ENCODE measurements around the gene CA7. TPM values are rescaled to one million over a fixed set of nuclear protein-coding genes. Genes with fewer than 3 reads are reported as not detected.
"Not testable (repeated sequence)": the region's sequence is repeated elsewhere in the genome, so short reads cannot be mapped to it uniquely, and the experiment has no call there.

Gene CA7
- total RNA-seq, 6 donors from 2014 or later, result not detected

DNA sequence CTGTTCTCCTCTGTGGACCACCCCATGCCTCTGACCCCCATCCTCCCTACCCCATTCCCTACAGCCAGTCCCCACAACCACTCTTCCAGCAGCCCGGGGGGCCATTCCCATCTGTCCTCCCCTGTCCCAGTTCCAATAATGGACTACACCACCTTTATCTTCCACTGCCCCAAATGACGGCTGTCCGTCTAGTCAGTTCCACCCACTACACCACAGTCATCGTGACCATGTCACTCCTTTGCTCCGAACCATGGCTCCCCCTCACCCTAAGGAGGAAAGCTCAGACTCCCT is 51.4 kb downstream of the CA7 start:
- H3K4me3 ChIP-seq, result no peak overlapping the region
- no peak for TF ChIP-seq EP300 (IDR thresholded peaks at IDR 0.05)
- TF ChIP-seq, protein P1, sequence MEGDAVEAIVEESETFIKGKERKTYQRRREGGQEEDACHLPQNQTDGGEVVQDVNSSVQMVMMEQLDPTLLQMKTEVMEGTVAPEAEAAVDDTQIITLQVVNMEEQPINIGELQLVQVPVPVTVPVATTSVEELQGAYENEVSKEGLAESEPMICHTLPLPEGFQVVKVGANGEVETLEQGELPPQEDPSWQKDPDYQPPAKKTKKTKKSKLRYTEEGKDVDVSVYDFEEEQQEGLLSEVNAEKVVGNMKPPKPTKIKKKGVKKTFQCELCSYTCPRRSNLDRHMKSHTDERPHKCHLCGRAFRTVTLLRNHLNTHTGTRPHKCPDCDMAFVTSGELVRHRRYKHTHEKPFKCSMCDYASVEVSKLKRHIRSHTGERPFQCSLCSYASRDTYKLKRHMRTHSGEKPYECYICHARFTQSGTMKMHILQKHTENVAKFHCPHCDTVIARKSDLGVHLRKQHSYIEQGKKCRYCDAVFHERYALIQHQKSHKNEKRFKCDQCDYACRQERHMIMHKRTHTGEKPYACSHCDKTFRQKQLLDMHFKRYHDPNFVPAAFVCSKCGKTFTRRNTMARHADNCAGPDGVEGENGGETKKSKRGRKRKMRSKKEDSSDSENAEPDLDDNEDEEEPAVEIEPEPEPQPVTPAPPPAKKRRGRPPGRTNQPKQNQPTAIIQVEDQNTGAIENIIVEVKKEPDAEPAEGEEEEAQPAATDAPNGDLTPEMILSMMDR (IDR thresholded peaks at IDR 0.05), result no peak
- no peak for TF ChIP-seq POLR2AphosphoS5 (IDR thresholded peaks at IDR 0.05)
- TF ChIP-seq POLR2A (IDR thresholded peaks at IDR 0.05), result no peak
- peaks cover 0 to 3% (median 0%) of the 10 kb centered on the region in 4 donors for H3K36me3 ChIP-seq
- no peaks in the 10 kb centered on the region for H3K9me3 ChIP-seq
- no peak for ATAC-seq (ENCODE audit: low FRiP score in 2 of 2)
- peaks cover 16 to 26% (median 19%) of the 10 kb centered on the region in 4 donors for H3K4me1 ChIP-seq
- 87 to 96% methylated on average over 5 of the region's 5 CpGs for WGBS, 2 donors
- H3K27me3 ChIP-seq, result no peaks in the 10 kb centered on the region
- H3K27ac ChIP-seq, result no peak overlapping the region
- DNase-seq, result no peak

DNA sequence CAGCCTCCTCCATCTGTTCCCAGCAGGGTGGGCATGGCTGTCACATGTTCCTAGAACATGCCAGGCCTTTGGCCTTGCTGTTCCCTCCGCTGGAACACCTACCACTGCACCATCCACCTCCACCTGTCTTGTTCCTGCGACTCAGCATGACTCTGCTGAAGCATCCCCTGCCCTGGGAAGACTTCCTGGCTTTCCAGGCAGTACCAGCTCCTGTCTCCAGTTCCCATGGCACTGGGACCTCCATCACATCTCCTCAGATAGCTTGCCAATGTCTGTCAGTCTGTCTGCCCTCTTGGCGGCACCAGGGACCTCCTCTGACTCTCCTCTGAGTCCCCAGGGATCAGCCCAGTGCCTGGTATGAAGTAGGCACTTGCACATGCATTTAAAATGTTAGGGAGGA is 51.8 kb downstream of the CA7 start:
- Histone ChIP-seq H3K27me3 (no peaks in the 10 kb centered on the region), H3K27ac (no peak overlapping the region), H3K36me3 (peaks cover 0 to 3% (median 0%) of the 10 kb centered on the region in 4 donors), H3K4me3 (no peak overlapping the region), H3K4me1 (peaks cover 19 to 29% (median 23%) of the 10 kb centered on the region in 4 donors), H3K9me3 (no peaks in the 10 kb centered on the region)
- no peak for DNase-seq
- TF ChIP-seq POLR2AphosphoS5 (IDR thresholded peaks at IDR 0.05) (no peak), POLR2A (IDR thresholded peaks at IDR 0.05) (no peak), EP300 (IDR thresholded peaks at IDR 0.05) (no peak)
- TF ChIP-seq, protein P1 (IDR thresholded peaks at IDR 0.05), result no peak
- ATAC-seq (ENCODE audit: low FRiP score in 2 of 2), result no peak
- 95 to 100% methylated on average over 3 of the region's 3 CpGs for WGBS, 2 donors

DNA sequence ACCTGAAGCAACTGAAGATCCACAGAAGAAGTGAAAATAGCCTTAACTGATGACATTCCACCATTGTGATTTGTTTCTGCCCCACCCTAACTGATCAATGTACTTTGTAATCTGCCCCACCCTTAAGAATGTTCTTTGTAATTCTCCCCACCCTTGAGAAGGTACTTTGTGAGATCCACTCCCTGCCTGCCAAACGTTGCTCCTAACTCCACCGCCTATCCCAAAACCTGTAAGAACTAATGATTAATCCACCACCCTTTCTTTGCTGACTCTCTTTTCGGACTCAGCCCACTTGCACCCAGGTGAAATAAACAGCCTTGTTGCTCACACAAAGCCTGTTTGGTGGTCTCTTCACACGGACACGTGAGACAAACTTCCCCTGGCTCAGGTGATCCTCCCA is 52.5 kb downstream of the CA7 start:
- H3K4me3 ChIP-seq; DNase-seq; H3K27ac ChIP-seq; H3K36me3 ChIP-seq; H3K27me3 ChIP-seq; H3K9me3 ChIP-seq; ATAC-seq (ENCODE audit: low FRiP score in 2 of 2): not testable (repeated sequence)
- WGBS, 2 donors, result 79 to 81% methylated on average over 5 of the region's 5 CpGs
- H3K4me1 ChIP-seq, result peaks cover 24 to 32% (median 29%) of the 10 kb centered on the region in 4 donors

DNA sequence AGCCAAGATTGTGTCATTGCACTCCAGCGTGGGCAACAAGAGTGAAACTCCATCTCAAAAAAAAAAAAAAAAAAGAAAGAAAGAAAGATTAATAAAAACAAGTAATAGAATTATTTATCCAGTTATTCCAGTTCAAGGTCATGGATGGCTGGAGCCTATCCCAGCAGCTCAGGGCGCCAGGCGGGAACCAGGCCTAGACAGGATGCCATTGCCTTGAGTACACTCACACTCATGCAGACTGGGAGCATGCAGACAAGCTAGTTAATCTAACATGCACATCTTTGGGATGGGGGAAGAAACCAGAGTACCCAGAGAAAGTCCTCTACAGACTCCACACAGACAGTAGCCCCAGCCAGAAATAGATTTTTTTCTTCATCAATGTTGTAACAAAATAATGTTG is 54.0 kb downstream of the CA7 start:
- H3K27ac ChIP-seq, result peak overlapping the region in 2 of 4 donors; percentile 73 to 85
- TF ChIP-seq EP300 (IDR thresholded peaks at IDR 0.05), result no peak
- TF ChIP-seq, protein P1 (IDR thresholded peaks at IDR 0.05), result no peak
- TF ChIP-seq POLR2A (IDR thresholded peaks at IDR 0.05), result no peak
- TF ChIP-seq POLR2AphosphoS5 (IDR thresholded peaks at IDR 0.05), result no peak
- DNase-seq (no peak), ATAC-seq (ENCODE audit: low FRiP score in 2 of 2) (no peak)
- H3K9me3 ChIP-seq, result no peaks in the 10 kb centered on the region
- 67% methylated on average over 3 of the region's 3 CpGs for WGBS, 2 donors
- peaks cover 26 to 34% (median 29%) of the 10 kb centered on the region in 4 donors for H3K4me1 ChIP-seq
- no peak overlapping the region for H3K4me3 ChIP-seq
- H3K36me3 ChIP-seq, result no peaks in the 10 kb centered on the region
- H3K27me3 ChIP-seq, result no peaks in the 10 kb centered on the region

DNA sequence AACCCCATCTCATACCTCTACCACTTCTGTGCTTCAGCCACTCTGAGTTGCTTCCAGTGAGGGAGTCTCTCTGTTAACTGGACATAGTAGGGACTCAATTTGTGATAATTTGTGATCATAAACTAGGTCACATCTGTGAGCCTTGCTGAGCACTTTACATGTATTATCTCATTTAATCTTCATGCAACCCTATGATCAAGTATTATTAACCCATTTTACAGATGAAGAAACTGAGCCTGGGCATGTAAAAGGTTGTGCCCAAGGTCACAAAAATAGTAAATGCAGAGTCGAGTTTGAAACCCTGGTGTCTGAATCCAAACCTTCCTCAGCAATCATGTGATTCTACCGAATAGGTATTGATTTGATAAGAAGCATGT is 54.7 kb downstream of the CA7 start:
- no peak for DNase-seq
- Histone ChIP-seq H3K4me3 (no peak overlapping the region), H3K9me3 (no peaks in the 10 kb centered on the region), H3K36me3 (no peaks in the 10 kb centered on the region), H3K27ac (peak overlapping the region; percentile 62 to 85 (median 78)), H3K4me1 (peaks cover 26 to 34% (median 29%) of the 10 kb centered on the region in 4 donors), H3K27me3 (no peaks in the 10 kb centered on the region)
- ATAC-seq (ENCODE audit: low FRiP score in 2 of 2), result no peak
- 87 to 94% methylated on average over 2 of the region's 2 CpGs for WGBS, 2 donors
- TF ChIP-seq POLR2AphosphoS5 (IDR thresholded peaks at IDR 0.05) (no peak), POLR2A (IDR thresholded peaks at IDR 0.05) (no peak), EP300 (IDR thresholded peaks at IDR 0.05) (no peak)
- TF ChIP-seq, protein P1 (IDR thresholded peaks at IDR 0.05), result no peak

All from upper lobe of left lung (tissue), 6 donors.